Naive thymus-derived CD4-positive, alpha-beta T cell (primary cell): ENCODE measurements around the gene SLC16A2. TPM values are rescaled to one million over a fixed set of nuclear protein-coding genes. Genes with fewer than 3 reads are reported as not detected.

Source experiments
- ATAC-seq: fragments of 150-1000 bp; cut with Tn5 transposase; 2 replicates; pipeline ENCODE4 v1.10.0; 2021; ENCODE audit warnings: mild to moderate bottlenecking, moderate library complexity
- CTCF ChIA-PET: fragments of 350-600 bp; sonication (Branson Sonifier 250); formaldehyde crosslinking; loops from one replicate; lab custom pipeline; 2021; ENCODE audit warnings: antibody characterized with exemption; lab: Charles Lee
- POLR2A ChIA-PET: fragments of 350-600 bp; sonication (Branson Sonifier 250); formaldehyde crosslinking; loops from one replicate; lab custom pipeline; 2021; ENCODE audit warnings: antibody characterized with exemption, inconsistent platforms; lab: Charles Lee
- DNase-seq, 9 donors: peaks; one replicate each; pipeline versions ENCODE4 v3.0.0 to v3.0.0-alpha.2; 2020 to 2022; ENCODE audit warnings: mixed read lengths in 1 of 9
- H3K27ac ChIP-seq: one replicate; pipeline ENCODE4 v1.7.0; 2013; ENCODE audit warnings: mild to moderate bottlenecking, low read depth, low read length, moderate library complexity
- H3K27me3 ChIP-seq, 2 donors: one replicate each; pipeline ENCODE4 v1.7.0; 2013; ENCODE audit warnings: low read length in 2 of 2, mild to moderate bottlenecking in 2 of 2, moderate library complexity in 2 of 2; ENCODE audit not compliant: control insufficient read depth in 2 of 2, insufficient read depth in 2 of 2
- H3K36me3 ChIP-seq, 3 experiments: 1 replicate in 2 of 3; 2 replicates in 1 of 3; pipeline ENCODE4 v1.7.0; 2013; ENCODE audit warnings: low read length in 3 of 3, mild to moderate bottlenecking in 3 of 3, moderate library complexity in 1 of 3; ENCODE audit not compliant: insufficient read depth in 3 of 3, control insufficient read depth in 2 of 3
- H3K4me1 ChIP-seq, 2 donors: one replicate each; pipeline ENCODE4 v1.7.0; 2013; ENCODE audit warnings: low read length in 2 of 2, mild to moderate bottlenecking in 2 of 2, moderate library complexity in 1 of 2; ENCODE audit not compliant: control insufficient read depth in 2 of 2, insufficient read depth in 2 of 2
- H3K4me3 ChIP-seq: 2 replicates; pipeline ENCODE4 v1.7.0; 2013; ENCODE audit warnings: mild to moderate bottlenecking, low read length
- H3K9me3 ChIP-seq, 3 experiments: 1 replicate in 2 of 3; 2 replicates in 1 of 3; pipeline ENCODE4 v1.7.0; 2013; ENCODE audit warnings: low read length in 3 of 3; ENCODE audit not compliant: control insufficient read depth in 2 of 3
- H3K27ac Mint-ChIP-seq, 9 donors: one replicate each; pipeline ENCODE4 v1.8.0; 2020 to 2022; ENCODE audit warnings: mixed read lengths in 9 of 9, mild to moderate bottlenecking in 8 of 9, moderate library complexity in 5 of 9, inconsistent platforms in 2 of 9
- H3K27me3 Mint-ChIP-seq, 5 donors: one replicate each; pipeline ENCODE4 v1.8.0; 2021 to 2022; ENCODE audit warnings: mixed read lengths in 5 of 5, mild to moderate bottlenecking in 1 of 5
- H3K36me3 Mint-ChIP-seq, 5 donors: one replicate each; pipeline ENCODE4 v1.8.0; 2020 to 2022; ENCODE audit warnings: mixed read lengths in 5 of 5, mild to moderate bottlenecking in 3 of 5, inconsistent platforms in 1 of 5
- H3K4me1 Mint-ChIP-seq, 7 donors: one replicate each; pipeline ENCODE4 v1.8.0; 2020 to 2022; ENCODE audit warnings: mixed read lengths in 7 of 7, mild to moderate bottlenecking in 3 of 7, inconsistent platforms in 1 of 7
- H3K4me3 Mint-ChIP-seq, 10 donors: one replicate each; pipeline ENCODE4 v1.8.0; 2020 to 2022; ENCODE audit warnings: mild to moderate bottlenecking in 10 of 10, mixed read lengths in 10 of 10, moderate library complexity in 6 of 10, inconsistent platforms in 2 of 10
- H3K9me3 Mint-ChIP-seq, 11 donors: one replicate each; pipeline ENCODE4 v1.8.0; 2020 to 2022; ENCODE audit warnings: mixed read lengths in 11 of 11, mild to moderate bottlenecking in 4 of 11, inconsistent platforms in 1 of 11, moderate library complexity in 1 of 11
- intact Hi-C, 2 donors: fragments of 100-400 bp; cut with micrococcal nuclease; formaldehyde crosslinking; loops; one replicate each; pipeline ENCODE4 v1.15.1; 2023
- polyA plus RNA-seq, 2 donors: library from polyadenylated mRNA; unstranded; fragments of 300-500 nt; fragmentation: Illumina TruSeq; gene quantifications; one replicate each; pipeline ENCODE4 v1.2.3, GENCODE V29; 2021
- total RNA-seq, 6 experiments: library from RNA in 5 of 6; stranded (reverse) in 5 of 6; gene quantifications; 1 replicate in 5 of 6; 2 replicates in 1 of 6; pipeline ENCODE4 v1.2.3 and lab custom pipeline; 2021 to 2026

SLC16A2 gene
- total and polyA plus RNA-seq, 7 experiments from 2014 or later: 0.24 to 0.38 (median 0.38) TPM; not detected in 2

GRCh38 chrX:74550295-74550802 lies 129.1 kb downstream of the SLC16A2 start:
- H3K9me3 ChIP-seq: no peaks in the 10 kb centered on the region
- ChIA-PET CTCF (interaction anchor here (0.7 kb wide), 1 partner anchor 68 kb away, joined by 3 read pairs; no protein-coding TSS in a partner anchor), POLR2A (no interaction called here)
- H3K27ac Mint-ChIP-seq: peak overlapping the region in 7 of 9 donors; percentile 9 to 59 (median 47)
- intact Hi-C loops: loop anchor here (1.0 to 10.0 kb wide), 11 partner anchors 14 to 1054 kb away; partner anchors contain the start of gene RLIM (in 2 of the 2)
- H3K27me3 Mint-ChIP-seq: no peaks in the 10 kb centered on the region
- no peaks in the 10 kb centered on the region for H3K36me3 ChIP-seq
- H3K4me1 ChIP-seq: no peaks in the 10 kb centered on the region
- peak overlapping the region; percentile 21 for H3K4me3 ChIP-seq
- no peaks in the 10 kb centered on the region for H3K36me3 Mint-ChIP-seq
- peak overlapping the region; percentile 21 to 79 (median 76) for H3K4me3 Mint-ChIP-seq
- DNase-seq (peak; percentile 66 to 86 (median 80)), ATAC-seq (peak; percentile 100)
- no peaks in the 10 kb centered on the region for H3K9me3 Mint-ChIP-seq
- H3K4me1 Mint-ChIP-seq: peaks cover 0 to 5% (median 3%) of the 10 kb centered on the region in 7 donors
- H3K27me3 ChIP-seq: no peaks in the 10 kb centered on the region
- no peak overlapping the region for H3K27ac ChIP-seq

GRCh38 chrX:74551934-74552333 lies 130.6 kb downstream of the SLC16A2 start:
- POLR2A ChIA-PET: no interaction called here

GRCh38 chrX:74557378-74557777 lies 136.1 kb downstream of the SLC16A2 start:
- H3K4me3 Mint-ChIP-seq: no peak overlapping the region
- H3K27me3 Mint-ChIP-seq: no peaks in the 10 kb centered on the region
- no peak for DNase-seq
- no peaks in the 10 kb centered on the region for H3K36me3 ChIP-seq
- H3K27ac ChIP-seq: no peak overlapping the region
- H3K4me3 ChIP-seq: no peak overlapping the region
- ChIA-PET CTCF (no interaction called here), POLR2A (no interaction called here)
- H3K9me3 Mint-ChIP-seq: peaks cover 0 to 2% (median 0%) of the 10 kb centered on the region in 11 donors
- intact Hi-C loops: loop anchor here in 1 of 2 donors (10.0 kb wide), 1 partner anchor 1047 kb away; no protein-coding TSS in a partner anchor
- no peaks in the 10 kb centered on the region for H3K36me3 Mint-ChIP-seq
- no peaks in the 10 kb centered on the region for H3K27me3 ChIP-seq
- H3K9me3 ChIP-seq: no peaks in the 10 kb centered on the region
- no peak overlapping the region for H3K27ac Mint-ChIP-seq
- H3K4me1 ChIP-seq: no peaks in the 10 kb centered on the region
- H3K4me1 Mint-ChIP-seq: no peaks in the 10 kb centered on the region
- ATAC-seq: no peak

More at GRCh38 chrX:74551934-74552333, 130.6 kb downstream of the SLC16A2 start:
- intact Hi-C loops: loop anchor here (2.0 to 10.0 kb wide), 7 partner anchors 15 to 1053 kb away; partner anchors contain the start of gene RLIM (in 2 of the 2)
- CTCF ChIA-PET: no interaction called here
- Mint-ChIP-seq H3K9me3 (no peaks in the 10 kb centered on the region), H3K27me3 (no peaks in the 10 kb centered on the region), H3K4me3 (no peak overlapping the region), H3K4me1 (peaks cover 0 to 5% (median 3%) of the 10 kb centered on the region in 7 donors), H3K36me3 (no peaks in the 10 kb centered on the region), H3K27ac (no peak overlapping the region)
- DNase-seq: no peak
- Histone ChIP-seq H3K27ac (no peak overlapping the region), H3K27me3 (no peaks in the 10 kb centered on the region), H3K36me3 (no peaks in the 10 kb centered on the region), H3K9me3 (no peaks in the 10 kb centered on the region), H3K4me3 (no peak overlapping the region), H3K4me1 (no peaks in the 10 kb centered on the region)
- no peak for ATAC-seq

GRCh38 chrX:74578137-74578536 lies 156.8 kb downstream of the SLC16A2 start:
- H3K4me3 Mint-ChIP-seq: no peak overlapping the region
- Histone ChIP-seq H3K9me3 (no peaks in the 10 kb centered on the region), H3K4me1 (no peaks in the 10 kb centered on the region), H3K36me3 (no peaks in the 10 kb centered on the region), H3K27ac (no peak overlapping the region), H3K4me3 (no peak overlapping the region), H3K27me3 (no peaks in the 10 kb centered on the region)
- H3K27ac Mint-ChIP-seq: no peak overlapping the region
- ATAC-seq (no peak), DNase-seq (no peak)
- peaks cover 0 to 11% (median 0%) of the 10 kb centered on the region in 5 donors for H3K36me3 Mint-ChIP-seq
- H3K4me1 Mint-ChIP-seq: no peaks in the 10 kb centered on the region
- ChIA-PET CTCF (no interaction called here), POLR2A (no interaction called here)
- intact Hi-C loops: no loop called here
- H3K27me3 Mint-ChIP-seq: no peaks in the 10 kb centered on the region
- no peaks in the 10 kb centered on the region for H3K9me3 Mint-ChIP-seq

- ATAC-seq: no peak
- H3K4me1 ChIP-seq: no peaks in the 10 kb centered on the region
- CTCF ChIA-PET: no interaction called here
- Mint-ChIP-seq H3K27ac (peak overlapping the region in 1 of 9 donors; percentile 58), H3K9me3 (no peaks in the 10 kb centered on the region), H3K4me1 (no peaks in the 10 kb centered on the region), H3K36me3 (peaks cover 0 to 13% (median under 1%) of the 10 kb centered on the region in 5 donors), H3K4me3 (no peak overlapping the region), H3K27me3 (no peaks in the 10 kb centered on the region)
- POLR2A ChIA-PET: no interaction called here
- intact Hi-C loops: no loop called here
- DNase-seq: no peak
- H3K36me3 ChIP-seq: no peaks in the 10 kb centered on the region
- no peaks in the 10 kb centered on the region for H3K27me3 ChIP-seq
- H3K9me3 ChIP-seq: no peaks in the 10 kb centered on the region
- H3K27ac ChIP-seq: no peak overlapping the region
- no peak overlapping the region for H3K4me3 ChIP-seq
Observed at GRCh38 chrX:74579597-74580198, 158.4 kb downstream of the SLC16A2 start.

Other genes starting within 250 kb of the SLC16A2 start
- gene ZCCHC13, start 117.3 kb upstream of the SLC16A2 start, total RNA-seq: not detected
- not detected for gene ZCCHC13, start 117.3 kb upstream of the SLC16A2 start, polyA plus RNA-seq
- gene RLIM, start 193.1 kb downstream of the SLC16A2 start, total RNA-seq: 10 to 100 TPM; 31.6 to 51.3 (median 45.0) TPM
- gene RLIM, start 193.1 kb downstream of the SLC16A2 start, polyA plus RNA-seq: 10 to 100 TPM in 1 of 2 donors, 1 to 10 TPM in 1; 7.2 to 11.2 TPM